MM.1S (cell line): Measurements from ENCODE around the gene RABGAP1L.

Experiments used
- EZH2 ChIP-seq: fragments of 300-600 bp; sonication (generic); optimal IDR thresholded peaks from 2 replicates; pipeline ENCODE3; 2017; ENCODE audit warnings: low read depth, mild to moderate bottlenecking, antibody characterized with exemption, low read length, mixed read lengths
- TF ChIP-seq, protein P1 (sequence below): fragments of 300-600 bp; sonication (generic); IDR thresholded peaks from 2 replicates; pipeline ENCODE4 v1.5.1; 2016; ENCODE audit warnings: antibody characterized with exemption, low read length, mixed read lengths

DNA sequence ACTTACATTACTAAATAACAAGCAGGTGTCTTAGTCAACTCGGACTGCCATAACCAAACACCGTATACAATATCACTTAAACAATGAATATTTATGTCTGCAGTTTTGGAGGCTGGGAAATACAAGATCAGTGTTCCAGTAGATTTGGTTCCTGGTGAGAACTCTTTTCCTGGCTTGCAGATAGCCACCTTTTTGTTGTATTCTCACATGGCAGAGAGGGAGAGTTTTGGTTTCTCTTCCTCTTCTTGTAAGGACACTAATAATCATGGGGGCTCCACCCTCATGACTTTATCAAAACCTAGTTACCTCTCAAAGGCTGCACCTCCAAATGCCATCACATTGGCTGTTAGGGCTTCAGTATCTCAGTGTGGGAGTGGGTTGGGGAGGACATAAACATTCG, 757.5 kb downstream of the RABGAP1L start:
- no peak for TF ChIP-seq EZH2
- TF ChIP-seq, protein P1, sequence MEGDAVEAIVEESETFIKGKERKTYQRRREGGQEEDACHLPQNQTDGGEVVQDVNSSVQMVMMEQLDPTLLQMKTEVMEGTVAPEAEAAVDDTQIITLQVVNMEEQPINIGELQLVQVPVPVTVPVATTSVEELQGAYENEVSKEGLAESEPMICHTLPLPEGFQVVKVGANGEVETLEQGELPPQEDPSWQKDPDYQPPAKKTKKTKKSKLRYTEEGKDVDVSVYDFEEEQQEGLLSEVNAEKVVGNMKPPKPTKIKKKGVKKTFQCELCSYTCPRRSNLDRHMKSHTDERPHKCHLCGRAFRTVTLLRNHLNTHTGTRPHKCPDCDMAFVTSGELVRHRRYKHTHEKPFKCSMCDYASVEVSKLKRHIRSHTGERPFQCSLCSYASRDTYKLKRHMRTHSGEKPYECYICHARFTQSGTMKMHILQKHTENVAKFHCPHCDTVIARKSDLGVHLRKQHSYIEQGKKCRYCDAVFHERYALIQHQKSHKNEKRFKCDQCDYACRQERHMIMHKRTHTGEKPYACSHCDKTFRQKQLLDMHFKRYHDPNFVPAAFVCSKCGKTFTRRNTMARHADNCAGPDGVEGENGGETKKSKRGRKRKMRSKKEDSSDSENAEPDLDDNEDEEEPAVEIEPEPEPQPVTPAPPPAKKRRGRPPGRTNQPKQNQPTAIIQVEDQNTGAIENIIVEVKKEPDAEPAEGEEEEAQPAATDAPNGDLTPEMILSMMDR: no peak
